HepG2 (cell line): ENCODE results near the gene DMRT3. TPM values are rescaled to one million over a fixed set of nuclear protein-coding genes. Genes with fewer than 3 reads are reported as not detected.

Experiments used
- ATAC-seq: fragments of 200-7000 bp; cut with Tn5 transposase; 3 replicates; pipeline ENCODE4 v1.9.1; 2020; ENCODE audit warnings: mild to moderate bottlenecking, moderate library complexity
- BruUV-seq: library from RNA; stranded (reverse); fragments of 400-500 nt; replicated peaks from 2 replicates; lab custom pipeline; 2021; lab: Mats Ljungman, UMichigan
- CTCF ChIA-PET: fragments of 300-600 bp; formaldehyde crosslinking; extraction: SDS; loops from one replicate; lab custom pipeline; 2021; ENCODE audit warnings: low total read pairs, inconsistent platforms, low intra/inter-chr PET ratio; lab: Yijun Ruan, JAX
- POLR2A ChIA-PET: fragments of 350-600 bp; sonication (Branson Sonifier 250); formaldehyde crosslinking; loops from one replicate; lab custom pipeline; 2020; ENCODE audit warnings: antibody characterized with exemption, inconsistent platforms; lab: Yijun Ruan, JAX
- DNase-seq: peaks from one replicate; pipeline ENCODE4 v3.0.0-alpha.2; 2015; ENCODE audit warnings: low spot score
- FAIRE-seq: peaks from 3 replicates; lab custom pipeline; 2011; peaks lifted over from hg19 to GRCh38; lab: Jason Lieb, UNC
- H2AFZ ChIP-seq: one replicate; pipeline ENCODE4 v1.6.1; 2011; ENCODE audit warnings: low read length, inconsistent platforms
- H3K27ac ChIP-seq: fragments of 300-600 bp; 3 replicates; pipeline ENCODE4 v1.8.0; 2011; ENCODE audit warnings: mixed run types, mild to moderate bottlenecking, mixed read lengths, low read length, inconsistent platforms; ENCODE audit not compliant: insufficient read depth; ENCODE audit errors: extremely low read length
- H3K27me3 ChIP-seq, 2 experiments: fragments of 200-600 bp in 1 of 2; 2 replicates in 1 of 2; 3 replicates in 1 of 2; pipeline versions ENCODE4 v1.6.0 to v1.8.0; 2011; ENCODE audit warnings: low read length in 2 of 2, mild to moderate bottlenecking in 2 of 2, moderate library complexity in 2 of 2, inconsistent platforms in 1 of 2; ENCODE audit not compliant: insufficient read depth in 2 of 2, control insufficient read depth in 1 of 2
- H3K36me3 ChIP-seq, 2 experiments: fragments of 200-600 bp in 1 of 2; replicated peaks in 1 of 2; 2 replicates in 1 of 2; 3 replicates in 1 of 2; pipeline versions ENCODE4 v1.5.1 to v1.8.0; 2011; ENCODE audit warnings: low read length in 2 of 2, inconsistent platforms in 1 of 2; ENCODE audit not compliant: insufficient read depth in 2 of 2, control insufficient read depth in 1 of 2
- H3K4me1 ChIP-seq: 2 replicates; pipeline ENCODE4 v1.5.1; 2012; ENCODE audit warnings: low read length, inconsistent platforms; ENCODE audit not compliant: insufficient read depth
- H3K4me2 ChIP-seq: 2 replicates; pipeline ENCODE4 v1.6.0; 2011; ENCODE audit warnings: low read depth, low read length, inconsistent platforms
- H3K4me3 ChIP-seq, 3 experiments: fragments of 200-600 bp in 1 of 3; sonication (generic), shearing (Covaris generic) in 1 of 3; replicated peaks in 1 of 3; 2 replicates each; pipeline ENCODE4 v1.5.1; 2011 to 2016; ENCODE audit warnings: low read length in 3 of 3, inconsistent platforms in 2 of 3, low read depth in 2 of 3, mild to moderate bottlenecking in 2 of 3, control low read depth in 1 of 3, mixed read lengths in 1 of 3; ENCODE audit not compliant: insufficient read depth in 1 of 3
- H3K79me2 ChIP-seq: one replicate; pipeline ENCODE4 v1.6.1; 2011; ENCODE audit warnings: low read length, inconsistent platforms; ENCODE audit not compliant: insufficient read depth
- H3K9ac ChIP-seq: 2 replicates; pipeline ENCODE4 v1.6.0; 2011; ENCODE audit warnings: mild to moderate bottlenecking, low read depth, low read length, inconsistent platforms; ENCODE audit not compliant: insufficient read depth
- H3K9me3 ChIP-seq: 2 replicates; pipeline ENCODE4 v1.5.1; 2012; ENCODE audit warnings: mild to moderate bottlenecking, low read length
- H4K20me1 ChIP-seq: 2 replicates; pipeline ENCODE4 v1.6.0; 2011; ENCODE audit warnings: inconsistent platforms, mild to moderate bottlenecking, low read length, moderate library complexity; ENCODE audit not compliant: insufficient read depth
- CEBPG ChIP-seq: IDR thresholded peaks from 2 replicates; pipeline ENCODE4 v1.6.1; 2016
- SMAD1 ChIP-seq: sonication (generic); formaldehyde crosslinking; IDR thresholded peaks from 2 replicates; pipeline ENCODE4 v1.4.0; 2020; ENCODE audit warnings: missing genetic modification reagents, low read depth, mild to moderate bottlenecking, borderline replicate concordance
- WGBS: methylation state at CpG from one replicate; pipeline ENCODE4 v1.1.6; 2017; ENCODE audit warnings: low lambda C conversion rate; 5-methylcytosine and 5-hydroxymethylcytosine counted together
- in situ Hi-C: cut with HindIII; loops from 2 replicates; pipeline ENCODE4 v1.10.0; 2017; ENCODE audit warnings: low pct_unique_long_range_greater_than_20kb; ENCODE audit not compliant: extremely low pct_ligation_motif_present
- intact Hi-C: fragments of 100-400 bp; cut with micrococcal nuclease; formaldehyde crosslinking; loops from one replicate; pipeline ENCODE4 v1.10.0; 2022; ENCODE audit not compliant: unreplicated experiment
- polyA plus RNA-seq, 8 experiments: library from polyadenylated mRNA; depleted of rRNA in 3 of 8; stranded (reverse) in 7 of 8; unstranded in 1 of 8; fragments of >200 nt; fragmentation: Illumina TruSeq in 4 of 8; extraction: Trizol in 4 of 8; gene quantifications; 2 replicates each; pipeline versions ENCODE4 v1.2.1 to v1.2.3, GENCODE V29; 2011 to 2016; ENCODE audit warnings: low read depth in 4 of 8, missing spikeins in 1 of 8, mixed read lengths in 1 of 8; ENCODE audit not compliant: insufficient read depth in 1 of 8
- total RNA-seq, 5 experiments: library from RNA; depleted of rRNA; stranded (reverse); fragments of >200 nt; fragmentation: Illumina TruSeq; extraction: Trizol; gene quantifications; 2 replicates each; pipeline ENCODE4 v1.2.3, GENCODE V29; 2016; ENCODE audit warnings: low read depth in 1 of 5
- TF ChIP-seq, protein P1 (sequence below): sonication (generic); formaldehyde crosslinking; IDR thresholded peaks from 2 replicates; pipeline ENCODE4 v1.4.0; 2020; ENCODE audit warnings: missing genetic modification reagents, borderline replicate concordance
- TF ChIP-seq, protein P2 (sequence below): sonication (generic); formaldehyde crosslinking; IDR thresholded peaks from 2 replicates; pipeline ENCODE4 v1.5.0; 2020; ENCODE audit warnings: mild to moderate bottlenecking, missing genetic modification reagents, borderline replicate concordance
- TF ChIP-seq, protein P3 (sequence below): sonication (generic); formaldehyde crosslinking; IDR thresholded peaks from 2 replicates; pipeline ENCODE4 v1.4.0; 2020; ENCODE audit warnings: mild to moderate bottlenecking, missing genetic modification reagents
- TF ChIP-seq, protein P4 (sequence below), 2 experiments: fragments of 450-650 bp in 1 of 2; sonication (generic) in 1 of 2; formaldehyde crosslinking; IDR thresholded peaks; 2 replicates each; pipeline versions ENCODE4 v1.5.0 to v1.8.0; 2020 to 2022; ENCODE audit warnings: mild to moderate bottlenecking in 1 of 2, missing genetic modification reagents in 1 of 2
- TF ChIP-seq, protein P5 (sequence below): sonication (generic); formaldehyde crosslinking; IDR thresholded peaks from 2 replicates; pipeline ENCODE4 v1.4.0; 2020; ENCODE audit warnings: missing genetic modification reagents

Gene DMRT3
- total and polyA plus RNA-seq, 2 of the 13 experiments (the other 11 are each of a cell fraction or from before 2014, with no cell fraction given) = not detected

DNA sequence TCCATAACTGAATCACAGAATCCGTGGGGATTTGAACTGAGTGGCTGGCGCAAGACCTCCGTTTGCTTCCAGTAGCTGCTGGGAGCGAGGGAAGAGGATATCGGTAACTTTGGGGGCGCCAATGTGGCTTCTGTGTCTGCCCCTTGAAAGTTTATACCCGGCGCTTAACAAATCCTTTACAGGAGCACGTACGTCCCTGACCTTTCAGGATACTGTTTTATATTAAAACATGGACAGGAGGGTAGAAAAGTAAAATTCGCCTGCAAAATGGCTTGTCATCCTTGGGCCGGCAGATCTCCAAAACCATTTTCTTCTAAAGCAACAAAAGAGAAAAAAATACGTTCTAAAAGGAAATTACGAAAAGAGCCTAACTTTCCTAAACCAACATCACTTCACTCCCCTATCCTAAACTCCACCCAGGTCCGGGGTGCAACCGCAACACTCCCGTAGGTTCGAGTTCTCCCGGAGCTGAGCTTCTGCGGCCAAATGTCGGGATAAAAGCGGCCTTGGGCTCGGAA is 656 bp upstream of the DMRT3 start (continued):
- TF ChIP-seq, protein P1, sequence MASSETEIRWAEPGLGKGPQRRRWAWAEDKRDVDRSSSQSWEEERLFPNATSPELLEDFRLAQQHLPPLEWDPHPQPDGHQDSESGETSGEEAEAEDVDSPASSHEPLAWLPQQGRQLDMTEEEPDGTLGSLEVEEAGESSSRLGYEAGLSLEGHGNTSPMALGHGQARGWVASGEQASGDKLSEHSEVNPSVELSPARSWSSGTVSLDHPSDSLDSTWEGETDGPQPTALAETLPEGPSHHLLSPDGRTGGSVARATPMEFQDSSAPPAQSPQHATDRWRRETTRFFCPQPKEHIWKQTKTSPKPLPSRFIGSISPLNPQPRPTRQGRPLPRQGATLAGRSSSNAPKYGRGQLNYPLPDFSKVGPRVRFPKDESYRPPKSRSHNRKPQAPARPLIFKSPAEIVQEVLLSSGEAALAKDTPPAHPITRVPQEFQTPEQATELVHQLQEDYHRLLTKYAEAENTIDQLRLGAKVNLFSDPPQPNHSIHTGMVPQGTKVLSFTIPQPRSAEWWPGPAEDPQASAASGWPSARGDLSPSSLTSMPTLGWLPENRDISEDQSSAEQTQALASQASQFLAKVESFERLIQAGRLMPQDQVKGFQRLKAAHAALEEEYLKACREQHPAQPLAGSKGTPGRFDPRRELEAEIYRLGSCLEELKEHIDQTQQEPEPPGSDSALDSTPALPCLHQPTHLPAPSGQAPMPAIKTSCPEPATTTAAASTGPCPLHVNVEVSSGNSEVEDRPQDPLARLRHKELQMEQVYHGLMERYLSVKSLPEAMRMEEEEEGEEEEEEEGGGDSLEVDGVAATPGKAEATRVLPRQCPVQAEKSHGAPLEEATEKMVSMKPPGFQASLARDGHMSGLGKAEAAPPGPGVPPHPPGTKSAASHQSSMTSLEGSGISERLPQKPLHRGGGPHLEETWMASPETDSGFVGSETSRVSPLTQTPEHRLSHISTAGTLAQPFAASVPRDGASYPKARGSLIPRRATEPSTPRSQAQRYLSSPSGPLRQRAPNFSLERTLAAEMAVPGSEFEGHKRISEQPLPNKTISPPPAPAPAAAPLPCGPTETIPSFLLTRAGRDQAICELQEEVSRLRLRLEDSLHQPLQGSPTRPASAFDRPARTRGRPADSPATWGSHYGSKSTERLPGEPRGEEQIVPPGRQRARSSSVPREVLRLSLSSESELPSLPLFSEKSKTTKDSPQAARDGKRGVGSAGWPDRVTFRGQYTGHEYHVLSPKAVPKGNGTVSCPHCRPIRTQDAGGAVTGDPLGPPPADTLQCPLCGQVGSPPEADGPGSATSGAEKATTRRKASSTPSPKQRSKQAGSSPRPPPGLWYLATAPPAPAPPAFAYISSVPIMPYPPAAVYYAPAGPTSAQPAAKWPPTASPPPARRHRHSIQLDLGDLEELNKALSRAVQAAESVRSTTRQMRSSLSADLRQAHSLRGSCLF = no peak

GRCh38 chr9:976943-977837 is 735 bp downstream of the DMRT3 start:
- peak; percentile 64 for ATAC-seq
- TF ChIP-seq, protein P2, sequence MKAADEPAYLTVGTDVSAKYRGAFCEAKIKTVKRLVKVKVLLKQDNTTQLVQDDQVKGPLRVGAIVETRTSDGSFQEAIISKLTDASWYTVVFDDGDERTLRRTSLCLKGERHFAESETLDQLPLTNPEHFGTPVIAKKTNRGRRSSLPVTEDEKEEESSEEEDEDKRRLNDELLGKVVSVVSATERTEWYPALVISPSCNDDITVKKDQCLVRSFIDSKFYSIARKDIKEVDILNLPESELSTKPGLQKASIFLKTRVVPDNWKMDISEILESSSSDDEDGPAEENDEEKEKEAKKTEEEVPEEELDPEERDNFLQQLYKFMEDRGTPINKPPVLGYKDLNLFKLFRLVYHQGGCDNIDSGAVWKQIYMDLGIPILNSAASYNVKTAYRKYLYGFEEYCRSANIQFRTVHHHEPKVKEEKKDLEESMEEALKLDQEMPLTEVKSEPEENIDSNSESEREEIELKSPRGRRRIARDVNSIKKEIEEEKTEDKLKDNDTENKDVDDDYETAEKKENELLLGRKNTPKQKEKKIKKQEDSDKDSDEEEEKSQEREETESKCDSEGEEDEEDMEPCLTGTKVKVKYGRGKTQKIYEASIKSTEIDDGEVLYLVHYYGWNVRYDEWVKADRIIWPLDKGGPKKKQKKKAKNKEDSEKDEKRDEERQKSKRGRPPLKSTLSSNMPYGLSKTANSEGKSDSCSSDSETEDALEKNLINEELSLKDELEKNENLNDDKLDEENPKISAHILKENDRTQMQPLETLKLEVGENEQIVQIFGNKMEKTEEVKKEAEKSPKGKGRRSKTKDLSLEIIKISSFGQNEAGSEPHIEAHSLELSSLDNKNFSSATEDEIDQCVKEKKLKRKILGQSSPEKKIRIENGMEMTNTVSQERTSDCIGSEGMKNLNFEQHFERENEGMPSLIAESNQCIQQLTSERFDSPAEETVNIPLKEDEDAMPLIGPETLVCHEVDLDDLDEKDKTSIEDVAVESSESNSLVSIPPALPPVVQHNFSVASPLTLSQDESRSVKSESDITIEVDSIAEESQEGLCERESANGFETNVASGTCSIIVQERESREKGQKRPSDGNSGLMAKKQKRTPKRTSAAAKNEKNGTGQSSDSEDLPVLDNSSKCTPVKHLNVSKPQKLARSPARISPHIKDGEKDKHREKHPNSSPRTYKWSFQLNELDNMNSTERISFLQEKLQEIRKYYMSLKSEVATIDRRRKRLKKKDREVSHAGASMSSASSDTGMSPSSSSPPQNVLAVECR (CRISPR knock-in tag) = no peak
- TF ChIP-seq, protein P3, sequence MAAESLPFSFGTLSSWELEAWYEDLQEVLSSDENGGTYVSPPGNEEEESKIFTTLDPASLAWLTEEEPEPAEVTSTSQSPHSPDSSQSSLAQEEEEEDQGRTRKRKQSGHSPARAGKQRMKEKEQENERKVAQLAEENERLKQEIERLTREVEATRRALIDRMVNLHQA = no peak
- TF ChIP-seq SMAD1 (no peak), CEBPG (CRISPR knock-in tag) (no peak)
- TF ChIP-seq, protein P4, sequence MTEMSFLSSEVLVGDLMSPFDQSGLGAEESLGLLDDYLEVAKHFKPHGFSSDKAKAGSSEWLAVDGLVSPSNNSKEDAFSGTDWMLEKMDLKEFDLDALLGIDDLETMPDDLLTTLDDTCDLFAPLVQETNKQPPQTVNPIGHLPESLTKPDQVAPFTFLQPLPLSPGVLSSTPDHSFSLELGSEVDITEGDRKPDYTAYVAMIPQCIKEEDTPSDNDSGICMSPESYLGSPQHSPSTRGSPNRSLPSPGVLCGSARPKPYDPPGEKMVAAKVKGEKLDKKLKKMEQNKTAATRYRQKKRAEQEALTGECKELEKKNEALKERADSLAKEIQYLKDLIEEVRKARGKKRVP (CRISPR knock-in tag; IDR thresholded peaks at IDR 0.05) = no peak
- TF ChIP-seq, protein P5, sequence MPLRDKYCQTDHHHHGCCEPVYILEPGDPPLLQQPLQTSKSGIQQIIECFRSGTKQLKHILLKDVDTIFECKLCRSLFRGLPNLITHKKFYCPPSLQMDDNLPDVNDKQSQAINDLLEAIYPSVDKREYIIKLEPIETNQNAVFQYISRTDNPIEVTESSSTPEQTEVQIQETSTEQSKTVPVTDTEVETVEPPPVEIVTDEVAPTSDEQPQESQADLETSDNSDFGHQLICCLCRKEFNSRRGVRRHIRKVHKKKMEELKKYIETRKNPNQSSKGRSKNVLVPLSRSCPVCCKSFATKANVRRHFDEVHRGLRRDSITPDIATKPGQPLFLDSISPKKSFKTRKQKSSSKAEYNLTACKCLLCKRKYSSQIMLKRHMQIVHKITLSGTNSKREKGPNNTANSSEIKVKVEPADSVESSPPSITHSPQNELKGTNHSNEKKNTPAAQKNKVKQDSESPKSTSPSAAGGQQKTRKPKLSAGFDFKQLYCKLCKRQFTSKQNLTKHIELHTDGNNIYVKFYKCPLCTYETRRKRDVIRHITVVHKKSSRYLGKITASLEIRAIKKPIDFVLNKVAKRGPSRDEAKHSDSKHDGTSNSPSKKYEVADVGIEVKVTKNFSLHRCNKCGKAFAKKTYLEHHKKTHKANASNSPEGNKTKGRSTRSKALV = peak; percentile 75

More at GRCh38 chr9:976943-977837, 735 bp downstream of the DMRT3 start:
- POLR2A ChIA-PET = no interaction called here
- 57% methylated on average over 20 of the region's 92 CpGs for WGBS
- BruUV-seq = no TSS peak
- Histone ChIP-seq H3K4me2 (no peak overlapping the region), H3K9ac (no peak overlapping the region), H3K36me3 (no peaks in the 10 kb centered on the region), H3K4me3 (no peak overlapping the region), H3K9me3 (no peaks in the 10 kb centered on the region), H2AFZ (no peak overlapping the region), H4K20me1 (no peaks in the 10 kb centered on the region), H3K27ac (no peak overlapping the region), H3K27me3 (peaks cover 8 to 84% of the 10 kb centered on the region in 2 experiments), H3K79me2 (no peaks in the 10 kb centered on the region), H3K4me1 (no peaks in the 10 kb centered on the region)
- CTCF ChIA-PET = no interaction called here
- DNase-seq (no peak), FAIRE-seq (no peak)
- intact Hi-C loops (no loop called here), in situ Hi-C loops (loop anchor here (25.0 kb wide), 1 partner anchor 390 kb away; no protein-coding TSS in a partner anchor)
